NCI-H2227 treated with DMSO at 0.1 percent for 48 hours (cell line): ENCODE data around the gene CLCNKA.
"Not testable (repeated sequence)": the region's sequence is repeated elsewhere in the genome, so short reads cannot be mapped to it uniquely, and the experiment has no call there.

Source experiments
- DNase-seq: peaks from one replicate; lab custom pipeline; 2025; lab: John Stamatoyannopoulos, UW

CLCNKA gene

GRCh38 chr1:16021681-16022080 is at the start of gene CLCNKA:
TSS of gene CLCNKA (plus strand) at chr1:16022036. CDS start at chr1:16022620, 584 bp downstream.
- DNase-seq: no peak

GRCh38 chr1:15972409-15972808 is 49.4 kb upstream of the CLCNKA start:
- no peak for DNase-seq

GRCh38 chr1:15973772-15974171 is 48.1 kb upstream of the CLCNKA start:
- DNase-seq: no peak

- DNase-seq: no peak
These were observed 47.0 kb upstream of the CLCNKA start for GRCh38 chr1:15974855-15975254.

GRCh38 chr1:15975358-15975804 is 46.5 kb upstream of the CLCNKA start:
- DNase-seq: peak; percentile 48

GRCh38 chr1:15975805-15976680 is 45.8 kb upstream of the CLCNKA start, which contains the start of gene ZBTB17:
TSS of gene ZBTB17 (minus strand) at chr1:15976101. CDS start at chr1:15948495, 27,606 bp downstream.
- DNase-seq: peak; percentile 93

GRCh38 chr1:15977947-15978346 is 43.9 kb upstream of the CLCNKA start:
- not testable (repeated sequence) for DNase-seq

- DNase-seq: no peak
These were observed 40.2 kb upstream of the CLCNKA start for GRCh38 chr1:15981679-15982078.

- no peak for DNase-seq
These were observed 38.6 kb upstream of the CLCNKA start for GRCh38 chr1:15983275-15983674.

GRCh38 chr1:15985611-15986297 is 36.1 kb upstream of the CLCNKA start:
- no peak for DNase-seq

GRCh38 chr1:15988856-15989736 is 32.7 kb upstream of the CLCNKA start:
- DNase-seq: no peak

- no peak for DNase-seq
These were observed 32.1 kb upstream of the CLCNKA start for GRCh38 chr1:15989776-15990175.

GRCh38 chr1:15991427-15992186 is 30.2 kb upstream of the CLCNKA start:
- DNase-seq: no peak

- DNase-seq: no peak
These were observed 29.7 kb upstream of the CLCNKA start for GRCh38 chr1:15992187-15992553.

- no peak for DNase-seq
These were observed 29.0 kb upstream of the CLCNKA start for GRCh38 chr1:15992582-15993500.

- no peak for DNase-seq
These were observed 28.2 kb upstream of the CLCNKA start for GRCh38 chr1:15993666-15994065.

GRCh38 chr1:15994081-15994480 is 27.8 kb upstream of the CLCNKA start:
- no peak for DNase-seq

- DNase-seq: no peak
These were observed 27.1 kb upstream of the CLCNKA start for GRCh38 chr1:15994590-15995351.

GRCh38 chr1:15997076-15997585 is 24.7 kb upstream of the CLCNKA start:
- DNase-seq: no peak
